NCI-H128 (cell line): ENCODE data around the gene IAH1.
"Not testable (repeated sequence)": the region's sequence is repeated elsewhere in the genome, so short reads cannot be mapped to it uniquely, and the experiment has no call there.

Experiments used
- DNase-seq: peaks from one replicate; lab custom pipeline; 2025; ENCODE audit not compliant: unreplicated experiment; lab: John Stamatoyannopoulos, UW

Gene IAH1

GRCh38 chr2:9473308-9473984, 905 bp upstream of the IAH1 start:
- no peak for DNase-seq

GRCh38 chr2:9473985-9474360, 378 bp upstream of the IAH1 start:
- DNase-seq = no peak

- DNase-seq = no peak
Observed at GRCh38 chr2:9477914-9478313, 3.6 kb downstream of the IAH1 start.

GRCh38 chr2:9478526-9478925, 4.2 kb downstream of the IAH1 start:
- DNase-seq = no peak

GRCh38 chr2:9480157-9480556, 5.8 kb downstream of the IAH1 start:
- DNase-seq = no peak

- DNase-seq = no peak
Observed at GRCh38 chr2:9483107-9483506, 8.8 kb downstream of the IAH1 start.

- no peak for DNase-seq
Observed at GRCh38 chr2:9484533-9484932, 10.2 kb downstream of the IAH1 start.

GRCh38 chr2:9488583-9489547, 14.5 kb downstream of the IAH1 start:
- DNase-seq = no peak

- DNase-seq = no peak
Observed at GRCh38 chr2:9490789-9491188, 16.4 kb downstream of the IAH1 start.

- no peak for DNase-seq
Observed at GRCh38 chr2:9492927-9493326, 18.6 kb downstream of the IAH1 start.

- DNase-seq = no peak
Observed at GRCh38 chr2:9493478-9493877, 19.1 kb downstream of the IAH1 start.

- no peak for DNase-seq
Observed at GRCh38 chr2:9494081-9494480, 19.7 kb downstream of the IAH1 start.

GRCh38 chr2:9497017-9497416, 22.7 kb downstream of the IAH1 start:
- no peak for DNase-seq

- no peak for DNase-seq
Observed at GRCh38 chr2:9498210-9498609, 23.9 kb downstream of the IAH1 start.

- no peak for DNase-seq
Observed at GRCh38 chr2:9508931-9509330, 34.6 kb downstream of the IAH1 start.

- DNase-seq = not testable (repeated sequence)
Observed at GRCh38 chr2:9513946-9514345, 39.6 kb downstream of the IAH1 start.

- DNase-seq = no peak
Observed at GRCh38 chr2:9517118-9517782, 42.9 kb downstream of the IAH1 start.

GRCh38 chr2:9518163-9518562, 43.8 kb downstream of the IAH1 start:
- DNase-seq = no peak

- DNase-seq = no peak
Observed at GRCh38 chr2:9518780-9519179, 44.4 kb downstream of the IAH1 start.

- no peak for DNase-seq
Observed at GRCh38 chr2:9519250-9519649, 44.9 kb downstream of the IAH1 start.

GRCh38 chr2:9524291-9524690, 49.9 kb downstream of the IAH1 start:
- no peak for DNase-seq

GRCh38 chr2:9525266-9525665, 50.9 kb downstream of the IAH1 start:
- DNase-seq = no peak
